HFF-Myc (cell line): Measurements from ENCODE around the gene NALCN.

Source experiments
- DNase-seq: peaks from one replicate; pipeline ENCODE4 v3.0.0-alpha.2; 2011; ENCODE audit warnings: low read depth; ENCODE audit errors: extremely low read depth
- H3K4me3 ChIP-seq: replicated peaks from 2 replicates; pipeline ENCODE4 v1.5.1; 2011; ENCODE audit warnings: low read depth, mild to moderate bottlenecking, control low read depth, low read length
- CTCF ChIP-seq: IDR thresholded peaks from 2 replicates; pipeline ENCODE4 v1.5.1; 2012; ENCODE audit warnings: mild to moderate bottlenecking, low read depth, low read length, control low read depth; ENCODE audit errors: missing control alignments

The NALCN gene

GRCh38 chr13:101452519-101453485 is 36.5 kb upstream of the NALCN start, which contains the start of gene ITGBL1:
Gene ITGBL1 (plus strand): TSS chr13:101452675. CDS start chr13:101452834, 159 bp downstream.
- H3K4me3 ChIP-seq, result peak within 1 kb of the TSS; percentile 54
- no peak for DNase-seq
- TF ChIP-seq CTCF, result no peak

- no peak overlapping the region for H3K4me3 ChIP-seq
- TF ChIP-seq CTCF, result no peak
These were observed 35.3 kb upstream of the NALCN start for GRCh38 chr13:101451641-101452040.

GRCh38 chr13:101450749-101451130 is 34.4 kb upstream of the NALCN start:
- H3K4me3 ChIP-seq, result no peak overlapping the region
- DNase-seq, result no peak
- no peak for TF ChIP-seq CTCF

More at GRCh38 chr13:101451641-101452040, 35.3 kb upstream of the NALCN start:
- DNase-seq, result no peak

GRCh38 chr13:101449790-101450748 is 33.8 kb upstream of the NALCN start:
- peak; percentile 72 for DNase-seq
- TF ChIP-seq CTCF, result no peak
- H3K4me3 ChIP-seq, result no peak overlapping the region

GRCh38 chr13:101447852-101448251 is 31.5 kb upstream of the NALCN start:
- no peak overlapping the region for H3K4me3 ChIP-seq
- TF ChIP-seq CTCF, result no peak
- no peak for DNase-seq

GRCh38 chr13:101434486-101434885 is 18.2 kb upstream of the NALCN start:
- DNase-seq, result no peak
- no peak overlapping the region for H3K4me3 ChIP-seq
- TF ChIP-seq CTCF, result no peak
